WTC11 (cell line): ENCODE measurements around the gene RASEF.

ENCODE experiments used
- ATF3 ChIP-seq: sonication (generic); formaldehyde crosslinking; conservative IDR thresholded peaks from 2 replicates; pipeline ENCODE4 v1.8.1; 2022; ENCODE audit warnings: mild to moderate bottlenecking, missing genetic modification reagents
- CTCF ChIP-seq: fragments of 200-600 bp; IDR thresholded peaks from 2 replicates; pipeline ENCODE4 v1.8.0; 2022; ENCODE audit warnings: antibody characterized with exemption
- ELF4 ChIP-seq: sonication (generic); formaldehyde crosslinking; IDR thresholded peaks from 2 replicates; pipeline ENCODE4 v1.8.1; 2022; ENCODE audit warnings: low read depth, mild to moderate bottlenecking, moderate library complexity, missing genetic modification reagents
- FOXK1 ChIP-seq: sonication (generic); formaldehyde crosslinking; IDR thresholded peaks from 2 replicates; pipeline ENCODE4 v1.8.0; 2022; ENCODE audit warnings: mild to moderate bottlenecking, moderate library complexity, missing genetic modification reagents
- FOXP1 ChIP-seq: sonication (generic); formaldehyde crosslinking; IDR thresholded peaks from 2 replicates; pipeline ENCODE4 v1.8.0; 2022; ENCODE audit warnings: missing genetic modification reagents, mild to moderate bottlenecking, moderate library complexity, borderline replicate concordance
- HMGA2 ChIP-seq: fragments of 250-450 bp; sonication (Bioruptor Pico); IDR thresholded peaks from 2 replicates; pipeline ENCODE4 v1.4.0; 2021; ENCODE audit warnings: mild to moderate bottlenecking, moderate library complexity
- JUN ChIP-seq: sonication (generic); formaldehyde crosslinking; IDR thresholded peaks from 2 replicates; pipeline ENCODE4 v1.8.0; 2023; ENCODE audit warnings: mild to moderate bottlenecking, missing genetic modification reagents
- TEAD1 ChIP-seq: sonication (generic); formaldehyde crosslinking; IDR thresholded peaks from 2 replicates; pipeline ENCODE4 v1.8.0; 2022; ENCODE audit warnings: mild to moderate bottlenecking, missing genetic modification reagents
- USF2 ChIP-seq: sonication (generic); formaldehyde crosslinking; IDR thresholded peaks from 2 replicates; pipeline ENCODE4 v1.8.1; 2023; ENCODE audit warnings: mild to moderate bottlenecking, missing genetic modification reagents, moderate library complexity
- ZNF416 ChIP-seq: fragments of 250-450 bp; sonication (Bioruptor Pico); IDR thresholded peaks from 2 replicates; pipeline ENCODE4 v1.9.0; 2021; ENCODE audit warnings: mild to moderate bottlenecking, inconsistent platforms

GRCh38 chr9:83027153-83027891 is 35.6 kb downstream of the RASEF start:
- TF ChIP-seq FOXP1 (CRISPR knock-in tag): no peak
- TF ChIP-seq CTCF: no peak
- no peak for TF ChIP-seq ELF4 (CRISPR knock-in tag)
- no peak for TF ChIP-seq USF2 (CRISPR knock-in tag)
- no peak for TF ChIP-seq TEAD1 (CRISPR knock-in tag)
- no peak for TF ChIP-seq JUN
- TF ChIP-seq ZNF416 (CRISPR knock-in tag): no peak
- TF ChIP-seq ATF3 (CRISPR knock-in tag): no peak
- TF ChIP-seq HMGA2 (CRISPR knock-in tag): no peak
- no peak for TF ChIP-seq FOXK1 (CRISPR knock-in tag)
